NOMO-1 treated with dmso at 0.1 percent for 144 hours (cell line): Measurements from ENCODE around the gene BIN1.

ENCODE experiments used
- DNase-seq: peaks from one replicate; lab custom pipeline; 2025; ENCODE audit not compliant: unreplicated experiment; lab: John Stamatoyannopoulos, UW

The BIN1 gene

DNA sequence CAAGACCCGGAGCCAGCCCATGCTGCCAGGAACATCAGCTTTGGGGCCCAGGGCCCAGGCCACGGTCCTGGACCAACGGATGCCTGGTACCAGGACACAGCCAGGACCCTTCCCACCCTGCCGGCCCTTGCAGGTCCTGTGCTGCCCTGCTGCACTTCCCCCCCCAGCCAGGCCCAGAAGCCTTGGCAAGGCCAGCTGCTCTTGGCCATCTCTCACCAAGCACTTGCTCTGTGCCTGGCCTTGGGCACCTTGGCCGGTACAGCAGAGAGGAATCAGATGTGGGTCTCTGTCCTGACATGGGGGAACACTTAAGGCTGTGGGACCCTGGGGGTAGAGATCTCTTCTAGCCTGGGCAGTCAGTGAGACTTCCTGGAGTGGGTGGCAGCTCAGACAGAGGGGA lies 28.9 kb downstream of the BIN1 start:
- no peak for DNase-seq

- no peak for DNase-seq
Measured at GRCh38 chr2:127076924-127077323, 30.0 kb downstream of the BIN1 start.

GRCh38 chr2:127076290-127076689 lies 30.7 kb downstream of the BIN1 start:
- DNase-seq: no peak

DNA sequence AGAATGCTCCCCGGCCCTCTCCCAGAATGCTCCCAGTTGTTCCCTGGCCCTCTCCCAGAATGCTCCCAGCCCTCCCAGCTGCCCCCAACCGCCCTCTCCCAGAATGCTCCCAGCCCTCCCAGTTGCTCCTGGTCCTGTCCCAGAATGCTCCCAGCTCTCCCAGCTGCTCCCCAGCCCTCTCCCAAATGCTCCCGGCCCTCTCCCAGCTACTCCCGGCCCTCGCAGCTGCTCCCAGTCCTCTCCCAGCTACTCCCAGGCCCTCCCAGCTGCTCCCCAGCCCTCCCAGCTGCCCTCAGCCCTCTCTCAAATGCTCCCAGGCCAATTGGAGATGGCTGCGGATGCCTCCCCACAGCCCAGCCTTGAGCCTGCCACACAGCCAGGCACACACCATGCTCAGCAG lies 31.1 kb downstream of the BIN1 start:
- DNase-seq: no peak

DNA sequence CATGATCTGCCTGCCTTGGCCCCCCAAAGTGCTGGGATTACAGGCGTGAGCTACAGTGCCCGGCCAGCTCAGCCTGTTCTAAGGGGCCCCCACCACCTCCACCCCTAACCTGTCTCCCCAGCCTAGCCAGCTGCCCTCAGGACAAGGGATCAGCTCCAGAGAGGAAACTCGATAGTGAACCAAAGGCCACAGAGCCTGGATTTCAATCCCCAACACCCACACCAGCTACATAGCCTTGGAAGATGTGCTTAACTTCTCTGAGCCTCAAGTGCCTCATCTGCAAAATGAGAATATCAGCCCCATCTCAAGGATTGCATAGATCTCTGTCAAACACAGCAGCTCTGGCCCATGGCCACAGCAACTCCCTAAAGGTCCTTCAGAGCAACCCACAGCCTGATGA lies 32.0 kb downstream of the BIN1 start:
- DNase-seq: no peak

- DNase-seq: no peak
Measured at GRCh38 chr2:127074358-127074757, 32.6 kb downstream of the BIN1 start.

- no peak for DNase-seq
Measured at GRCh38 chr2:127072970-127073369, 34.0 kb downstream of the BIN1 start.

DNA sequence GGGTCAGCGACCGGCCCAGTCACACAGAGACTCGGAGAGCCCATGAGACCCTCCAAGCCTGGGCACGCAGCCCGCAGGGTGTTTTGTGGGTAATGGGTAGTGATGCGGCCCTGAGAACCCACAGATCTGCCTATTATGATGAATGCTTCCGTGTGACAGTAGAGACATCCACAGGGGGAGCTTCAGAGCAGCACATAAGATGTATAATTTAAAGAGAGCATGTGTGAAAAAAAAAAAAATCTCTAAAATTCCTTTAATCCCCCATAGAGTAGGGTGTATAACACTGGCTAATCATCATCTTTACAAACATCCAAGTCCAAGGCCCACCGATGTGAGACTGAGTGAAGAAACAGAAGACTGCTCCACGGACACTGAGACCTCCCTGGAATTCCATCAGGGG lies 34.6 kb downstream of the BIN1 start:
- no peak for DNase-seq

- DNase-seq: no peak
Measured at GRCh38 chr2:127071901-127072328, 35.0 kb downstream of the BIN1 start.

GRCh38 chr2:127070221-127070620 lies 36.7 kb downstream of the BIN1 start:
- no peak for DNase-seq

DNA sequence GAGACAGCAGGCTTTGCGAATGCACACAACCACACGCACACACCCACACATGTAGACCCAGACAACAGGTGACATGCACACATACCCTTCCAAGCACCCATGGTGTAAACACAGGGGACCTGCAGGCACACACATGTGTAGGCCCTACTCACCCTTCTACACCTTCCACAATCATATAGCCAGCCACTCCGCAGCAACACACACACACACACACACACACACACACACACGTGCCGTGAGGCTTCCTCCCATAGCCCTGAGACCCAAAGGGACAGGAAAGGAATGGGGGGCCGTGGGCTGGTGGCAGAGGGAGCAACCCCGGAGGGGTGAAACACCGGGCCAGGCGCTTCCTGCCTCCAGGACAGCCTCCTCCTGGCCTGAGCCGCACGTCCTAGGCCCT lies 37.4 kb downstream of the BIN1 start:
- DNase-seq: no peak

DNA sequence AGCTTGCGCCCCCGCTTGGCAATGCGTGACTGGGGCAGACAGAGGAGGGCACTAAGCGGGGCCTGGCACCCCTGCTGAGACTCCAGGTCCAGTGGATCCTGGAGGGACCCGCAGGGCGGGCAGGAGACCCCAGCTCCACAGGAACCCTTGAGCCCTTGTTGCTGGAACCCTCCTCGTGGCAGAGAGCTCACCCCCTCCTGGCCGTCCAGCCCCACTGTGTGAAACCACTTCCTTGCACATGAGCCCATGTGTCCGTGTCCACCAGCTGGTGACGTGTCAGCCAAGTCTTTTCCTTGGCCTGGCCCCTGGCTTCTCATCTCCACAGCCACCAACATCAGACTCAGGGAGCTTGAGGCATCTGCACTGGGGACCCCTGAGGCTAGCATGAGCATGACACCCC lies 38.0 kb downstream of the BIN1 start:
- no peak for DNase-seq

- DNase-seq: no peak
Measured at GRCh38 chr2:127068351-127068741, 38.6 kb downstream of the BIN1 start.

- no peak for DNase-seq
Measured at GRCh38 chr2:127067620-127068350, 39.2 kb downstream of the BIN1 start.

- no peak for DNase-seq
Measured at GRCh38 chr2:127066942-127067341, 40.0 kb downstream of the BIN1 start.

- DNase-seq: no peak
Measured at GRCh38 chr2:127065940-127066318, 41.0 kb downstream of the BIN1 start.

GRCh38 chr2:127065299-127065939 lies 41.5 kb downstream of the BIN1 start:
- no peak for DNase-seq

DNA sequence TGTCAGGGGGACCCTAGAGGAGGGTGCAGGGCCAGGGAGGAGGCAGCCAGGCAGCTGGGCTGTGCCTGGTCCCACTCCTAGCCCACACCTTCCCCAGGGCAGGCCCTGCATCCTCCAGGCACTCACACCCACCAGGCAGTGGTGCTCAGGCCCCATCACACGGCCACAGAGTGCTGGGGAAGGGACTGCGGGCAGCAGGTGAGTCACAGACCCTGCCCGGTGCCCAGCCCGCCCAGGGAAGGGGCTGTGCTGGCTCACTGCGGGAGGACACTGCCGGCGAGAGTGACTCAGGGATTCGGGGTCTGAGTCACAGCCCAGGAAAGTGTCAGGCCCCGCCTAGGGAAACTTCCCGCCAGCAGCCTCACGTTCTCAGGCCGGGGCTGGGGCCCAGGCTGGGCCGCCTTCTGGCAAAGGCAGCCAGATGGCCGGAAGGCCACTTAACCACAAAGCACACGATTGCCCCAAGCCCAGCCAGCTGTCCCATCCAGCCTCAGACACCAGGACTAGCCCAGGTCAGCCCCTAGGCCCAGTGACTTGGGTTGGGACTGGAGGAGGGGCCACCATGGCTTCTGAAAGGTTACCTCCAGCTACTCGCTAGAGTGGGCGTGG lies 42.2 kb downstream of the BIN1 start:
- peak; percentile 86 for DNase-seq

GRCh38 chr2:127063701-127064590 lies 43.0 kb downstream of the BIN1 start:
- DNase-seq: no peak

DNA sequence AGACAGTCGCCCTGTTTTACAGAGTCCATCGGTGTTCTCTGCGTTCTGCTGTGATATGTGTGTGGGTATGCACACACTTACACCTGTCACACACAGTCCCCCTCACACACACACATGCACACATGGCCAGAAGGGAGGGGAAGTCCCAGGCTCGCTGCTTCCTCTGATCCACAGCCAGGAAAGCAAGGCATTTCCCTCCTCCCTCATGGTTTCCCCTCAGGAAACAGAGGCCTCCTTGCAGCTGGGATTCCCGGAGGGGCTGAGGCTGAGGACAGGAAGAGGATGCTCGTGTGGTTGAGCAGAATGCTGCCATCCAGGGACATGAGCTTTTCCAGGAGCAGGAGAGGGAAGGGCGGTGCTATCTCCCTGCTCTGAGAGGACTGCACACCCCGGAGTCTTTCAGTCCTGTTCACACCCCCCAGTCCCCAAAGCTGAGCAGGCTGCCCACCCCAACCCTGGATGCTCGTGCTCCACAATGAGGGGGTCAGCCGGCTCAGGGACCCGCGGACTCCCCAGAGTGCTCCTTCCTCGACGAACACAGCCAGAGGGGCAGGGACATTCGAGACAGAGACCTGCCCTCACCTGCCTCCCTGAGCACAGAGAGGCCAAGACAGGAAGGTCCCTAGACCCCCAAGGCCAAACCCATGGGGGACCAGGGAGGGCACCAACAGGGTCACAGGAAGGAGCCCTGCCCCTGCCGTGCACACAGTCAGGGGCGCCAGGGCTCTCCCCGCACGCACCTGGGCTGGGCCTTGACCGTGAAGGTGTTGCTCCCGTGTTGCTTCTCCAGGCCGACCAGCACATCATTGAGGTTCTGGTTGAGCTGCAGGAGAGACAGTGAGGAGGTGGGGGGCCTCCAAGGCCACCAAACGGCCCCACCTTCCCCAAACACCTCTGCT lies 45.3 kb downstream of the BIN1 start:
- no peak for DNase-seq
